SIG-M5 (cell line): ENCODE data around the gene HAUS3.
A peak's percentile ranks its signal among the peaks of the same experiment; 100 is the strongest.
"Not testable (repeated sequence)": the region's sequence is repeated elsewhere in the genome, so short reads cannot be mapped to it uniquely, and the experiment has no call there.

Experiments
- DNase-seq: peaks from one replicate; lab custom pipeline; 2025; lab: John Stamatoyannopoulos, UW

HAUS3 gene

GRCh38 chr4:2220016-2220630 lies 21.8 kb downstream of the HAUS3 start:
- no peak for DNase-seq

- no peak for DNase-seq
These were observed 22.6 kb downstream of the HAUS3 start for GRCh38 chr4:2219233-2219760.

- DNase-seq: no peak
These were observed 23.5 kb downstream of the HAUS3 start for GRCh38 chr4:2218436-2218835.

GRCh38 chr4:2217726-2218125 lies 24.2 kb downstream of the HAUS3 start:
- no peak for DNase-seq

- no peak for DNase-seq
These were observed 29.1 kb downstream of the HAUS3 start for GRCh38 chr4:2212831-2213230.

GRCh38 chr4:2202789-2203188 lies 39.1 kb downstream of the HAUS3 start:
- not testable (repeated sequence) for DNase-seq

- no peak for DNase-seq
These were observed 47.4 kb downstream of the HAUS3 start for GRCh38 chr4:2194496-2194895.

- no peak for DNase-seq
These were observed 48.6 kb downstream of the HAUS3 start for GRCh38 chr4:2193326-2193725.

- no peak for DNase-seq
These were observed 55.1 kb downstream of the HAUS3 start for GRCh38 chr4:2186865-2187172.

GRCh38 chr4:2186133-2186864 lies 55.6 kb downstream of the HAUS3 start:
- DNase-seq: no peak

GRCh38 chr4:2183394-2183793 lies 58.5 kb downstream of the HAUS3 start:
- no peak for DNase-seq

GRCh38 chr4:2182994-2183393 lies 58.9 kb downstream of the HAUS3 start:
- DNase-seq: peak; percentile 33

GRCh38 chr4:2180410-2180809 lies 61.5 kb downstream of the HAUS3 start:
- no peak for DNase-seq

- no peak for DNase-seq
These were observed 62.2 kb downstream of the HAUS3 start for GRCh38 chr4:2179717-2180116.

- DNase-seq: no peak
These were observed 62.9 kb downstream of the HAUS3 start for GRCh38 chr4:2178986-2179385.
